Adrenal gland (tissue), 5 donors: ENCODE data around the gene VPS8.

Source experiments
- CTCF ChIP-seq, 6 experiments: fragments of 450-650 bp in 4 of 6; fragments of 200-600 bp in 2 of 6; sonication (generic) in 1 of 6; IDR thresholded peaks; 1 replicate in 5 of 6; 2 replicates in 1 of 6; pipeline versions ENCODE4 v1.5.1 to v1.8.0; 2016 to 2021; ENCODE audit warnings: antibody characterized with exemption in 6 of 6, mild to moderate bottlenecking in 2 of 6, moderate library complexity in 1 of 6
- POLR2A ChIP-seq, 2 donors: fragments of 450-650 bp; IDR thresholded peaks; one replicate each; pipeline ENCODE4 v1.6.1; 2017; ENCODE audit warnings: antibody characterized with exemption in 2 of 2, mild to moderate bottlenecking in 2 of 2, moderate library complexity in 1 of 2
- donor health status: DM: no; HTN: no; CAD: no.

- no peak for TF ChIP-seq POLR2A (IDR thresholded peaks at IDR 0.05)
- no peak for TF ChIP-seq CTCF (IDR thresholded peaks at IDR 0.05)
Observed at GRCh38 chr3:185056908-185057307, 244.9 kb downstream of the VPS8 start.
